ENCODE measurements around the gene SHISA7. TPM values are rescaled to one million over a fixed set of nuclear protein-coding genes. Genes with fewer than 3 reads are reported as not detected.
"Not testable (repeated sequence)": the region's sequence is repeated elsewhere in the genome, so short reads cannot be mapped to it uniquely, and the experiment has no call there.

Gene SHISA7
- total RNA-seq, 5 donors from 2014 or later (not counting 1 experiment from before 2014, with no cell fraction given) = not detected

- ATAC-seq (replicated peaks in 1 of 4) (no peak), DNase-seq (no peak)
- no peaks in the 10 kb centered on the region for H3K27me3 Mint-ChIP-seq
- H3K27ac ChIP-seq (ENCODE audit: low read length) = no peak overlapping the region
- H3K4me1 ChIP-seq (ENCODE audit: control insufficient read depth in 1 of 2, extremely low read depth in 1 of 2, insufficient read depth in 2 of 2, low read length in 2 of 2) = peaks cover 6 to 32% of the 10 kb centered on the region in 2 experiments
- H3K36me3 ChIP-seq (ENCODE audit: control insufficient read depth in 2 of 2, extremely low read depth in 1 of 2, insufficient read depth in 1 of 2, low read length in 1 of 2) = peaks cover 7% of the 10 kb centered on the region in 2 donors
- H3K27ac Mint-ChIP-seq = no peak overlapping the region
- peak overlapping the region in 2 of 3 donors; percentile 2 to 53 for H3K4me3 Mint-ChIP-seq
- H3K9me3 ChIP-seq = no peaks in the 10 kb centered on the region
- WGBS (ENCODE audit: insufficient coverage) = no CpG with 5 or more reads among the region's 2 CpGs
- ChIA-PET POLR2A (no interaction called here), CTCF (no interaction called here)
- peaks cover 14% of the 10 kb centered on the region for H3K36me3 Mint-ChIP-seq
- H3K4me3 ChIP-seq (ENCODE audit: control insufficient read depth in 1 of 2, extremely low read depth in 1 of 2, low read length in 1 of 2) = no peak overlapping the region
- peaks cover 24 to 27% (median 26%) of the 10 kb centered on the region in 3 donors for H3K4me1 Mint-ChIP-seq
- peaks cover 0 to 5% (median 3%) of the 10 kb centered on the region in 3 donors for H3K9me3 Mint-ChIP-seq
- no peaks in the 10 kb centered on the region for H3K27me3 ChIP-seq (replicated peaks in 1 of 2; ENCODE audit: control insufficient read depth in 2 of 2, extremely low read depth in 1 of 2, insufficient read depth in 2 of 2, low read length in 1 of 2)
These were observed 32.9 kb downstream of the SHISA7 start for GRCh38 chr19:55410168-55410567.

- not testable (repeated sequence) for H3K27me3 ChIP-seq (replicated peaks in 1 of 2; ENCODE audit: control insufficient read depth in 2 of 2, extremely low read depth in 1 of 2, insufficient read depth in 2 of 2, low read length in 1 of 2); ATAC-seq (replicated peaks in 1 of 4); H3K9me3 Mint-ChIP-seq; H3K9me3 ChIP-seq; H3K27ac ChIP-seq (ENCODE audit: low read length); DNase-seq; H3K4me3 ChIP-seq (ENCODE audit: control insufficient read depth in 1 of 2, extremely low read depth in 1 of 2, low read length in 1 of 2); H3K27me3 Mint-ChIP-seq
- ChIA-PET POLR2A (interaction anchor here (0.6 to 0.9 kb wide), 2 partner anchors 70 to 173 kb away, joined by 3 to 7 read pairs; partner anchors contain the start of gene KMT5C (in 1 of the 2)), CTCF (interaction anchor here in 1 of 2 donors (1.0 kb wide), 1 partner anchor 11 kb away, joined by 5 read pairs; no protein-coding TSS in a partner anchor)
- Histone ChIP-seq H3K36me3 (ENCODE audit: control insufficient read depth in 2 of 2, extremely low read depth in 1 of 2, insufficient read depth in 1 of 2, low read length in 1 of 2) (peaks cover 8 to 11% of the 10 kb centered on the region in 2 donors), H3K4me1 (ENCODE audit: control insufficient read depth in 1 of 2, extremely low read depth in 1 of 2, insufficient read depth in 2 of 2, low read length in 2 of 2) (peaks cover 6 to 32% of the 10 kb centered on the region in 2 experiments)
- H3K4me3 Mint-ChIP-seq = peak overlapping the region; percentile 87 to 93 (median 93)
- H3K27ac Mint-ChIP-seq = peak overlapping the region in 1 of 2 donors; percentile 98
- peaks cover 16% of the 10 kb centered on the region for H3K36me3 Mint-ChIP-seq
- 100% methylated on average over 5 of the region's 8 CpGs for WGBS (ENCODE audit: insufficient coverage)
- peaks cover 24 to 27% (median 26%) of the 10 kb centered on the region in 3 donors for H3K4me1 Mint-ChIP-seq
These were observed 33.9 kb downstream of the SHISA7 start for GRCh38 chr19:55409179-55409578.

- Mint-ChIP-seq H3K27ac (peak overlapping the region; percentile 96 to 98), H3K4me1 (peaks cover 24 to 32% (median 26%) of the 10 kb centered on the region in 3 donors), H3K9me3 (peaks cover 0 to 5% (median 3%) of the 10 kb centered on the region in 3 donors), H3K4me3 (peak overlapping the region; percentile 87 to 93 (median 93)), H3K27me3 (no peaks in the 10 kb centered on the region), H3K36me3 (peaks cover 20% of the 10 kb centered on the region)
- Histone ChIP-seq H3K9me3 (no peaks in the 10 kb centered on the region), H3K4me3 (ENCODE audit: control insufficient read depth in 1 of 2, extremely low read depth in 1 of 2, low read length in 1 of 2) (peak overlapping the region; percentile 7 to 54), H3K36me3 (ENCODE audit: control insufficient read depth in 2 of 2, extremely low read depth in 1 of 2, insufficient read depth in 1 of 2, low read length in 1 of 2) (peaks cover 13 to 16% of the 10 kb centered on the region in 2 donors), H3K27me3 (replicated peaks in 1 of 2; ENCODE audit: control insufficient read depth in 2 of 2, extremely low read depth in 1 of 2, insufficient read depth in 2 of 2, low read length in 1 of 2) (no peaks in the 10 kb centered on the region), H3K4me1 (ENCODE audit: control insufficient read depth in 1 of 2, extremely low read depth in 1 of 2, insufficient read depth in 2 of 2, low read length in 2 of 2) (peaks cover 6 to 32% of the 10 kb centered on the region in 2 experiments), H3K27ac (ENCODE audit: low read length) (peak overlapping the region; percentile 100)
- DNase-seq = no peak
- POLR2A ChIA-PET = interaction anchor here (0.6 to 0.9 kb wide), 2 partner anchors 69 to 173 kb away, joined by 3 to 7 read pairs; partner anchors contain the start of gene KMT5C (in 1 of the 2)
- CTCF ChIA-PET = interaction anchor here in 1 of 2 donors (1.0 kb wide), 1 partner anchor 12 kb away, joined by 5 read pairs; no protein-coding TSS in a partner anchor
- ATAC-seq (replicated peaks in 1 of 4) = no peak
- 70% methylated on average over 8 of the region's 9 CpGs for WGBS (ENCODE audit: insufficient coverage)
These were observed 34.6 kb downstream of the SHISA7 start for GRCh38 chr19:55408533-55408872.

GRCh38 chr19:55407800-55408532 is 35.1 kb downstream of the SHISA7 start:
- DNase-seq (peak; percentile 91 to 99 (median 97)), ATAC-seq (replicated peaks in 1 of 4) (peak; percentile 89 to 92 (median 90))
- Histone ChIP-seq H3K36me3 (ENCODE audit: control insufficient read depth in 2 of 2, extremely low read depth in 1 of 2, insufficient read depth in 1 of 2, low read length in 1 of 2) (peaks cover 18 to 21% of the 10 kb centered on the region in 2 donors), H3K4me1 (ENCODE audit: control insufficient read depth in 1 of 2, extremely low read depth in 1 of 2, insufficient read depth in 2 of 2, low read length in 2 of 2) (peaks cover 6 to 32% of the 10 kb centered on the region in 2 experiments), H3K4me3 (ENCODE audit: control insufficient read depth in 1 of 2, extremely low read depth in 1 of 2, low read length in 1 of 2) (peak overlapping the region; percentile 54 to 79), H3K27me3 (replicated peaks in 1 of 2; ENCODE audit: control insufficient read depth in 2 of 2, extremely low read depth in 1 of 2, insufficient read depth in 2 of 2, low read length in 1 of 2) (no peaks in the 10 kb centered on the region), H3K9me3 (no peaks in the 10 kb centered on the region), H3K27ac (ENCODE audit: low read length) (peak overlapping the region; percentile 100)
- H3K4me1 Mint-ChIP-seq = peaks cover 24 to 32% (median 29%) of the 10 kb centered on the region in 3 donors
- H3K4me3 Mint-ChIP-seq = peak overlapping the region; percentile 87 to 93 (median 93)
- peaks cover 0 to 5% (median 3%) of the 10 kb centered on the region in 3 donors for H3K9me3 Mint-ChIP-seq
- no peaks in the 10 kb centered on the region for H3K27me3 Mint-ChIP-seq
- H3K27ac Mint-ChIP-seq = peak overlapping the region; percentile 96 to 98
- POLR2A ChIA-PET = interaction anchor here (0.6 to 1.5 kb wide), 7 partner anchors 21 to 154 kb away, joined by 3 to 11 read pairs (median 4); partner anchors contain the start of gene KMT5C (in 1 of the 2)
- H3K36me3 Mint-ChIP-seq = peaks cover 25% of the 10 kb centered on the region
- CTCF ChIA-PET = no interaction called here
- WGBS (ENCODE audit: insufficient coverage) = under 1% methylated on average over 61 of the region's 72 CpGs

- peak within 1 kb of the TSS; percentile 87 to 93 (median 93) for H3K4me3 Mint-ChIP-seq
- H3K4me1 Mint-ChIP-seq = peaks cover 24 to 32% (median 29%) of the 10 kb centered on the region in 3 donors
- H3K27me3 Mint-ChIP-seq; H3K9me3 ChIP-seq; H3K27me3 ChIP-seq (replicated peaks in 1 of 2; ENCODE audit: control insufficient read depth in 2 of 2, extremely low read depth in 1 of 2, insufficient read depth in 2 of 2, low read length in 1 of 2); H3K9me3 Mint-ChIP-seq; CTCF ChIA-PET; DNase-seq: not testable (repeated sequence)
- H3K4me1 ChIP-seq (ENCODE audit: control insufficient read depth in 1 of 2, extremely low read depth in 1 of 2, insufficient read depth in 2 of 2, low read length in 2 of 2) = peaks cover 6 to 32% of the 10 kb centered on the region in 2 experiments
- H3K36me3 Mint-ChIP-seq = peaks cover 26% of the 10 kb centered on the region
- peaks cover 22 to 26% of the 10 kb centered on the region in 2 donors for H3K36me3 ChIP-seq (ENCODE audit: control insufficient read depth in 2 of 2, extremely low read depth in 1 of 2, insufficient read depth in 1 of 2, low read length in 1 of 2)
- peak within 1 kb of the TSS; percentile 100 for H3K27ac ChIP-seq (ENCODE audit: low read length)
- H3K4me3 ChIP-seq (ENCODE audit: control insufficient read depth in 1 of 2, extremely low read depth in 1 of 2, low read length in 1 of 2) = peak within 1 kb of the TSS; percentile 54 to 79
- under 1% methylated on average over 36 of the region's 36 CpGs for WGBS (ENCODE audit: insufficient coverage)
- peak within 1 kb of the TSS; percentile 96 to 98 for H3K27ac Mint-ChIP-seq
- peak in 2 of 4 experiments; percentile 2 to 10 for ATAC-seq (replicated peaks in 1 of 4)
- POLR2A ChIA-PET = interaction anchor here (0.6 to 1.5 kb wide), 6 partner anchors 20 to 153 kb away, joined by 3 to 11 read pairs (median 5); partner anchors contain the start of gene KMT5C (in 1 of the 2)
These were observed 35.6 kb downstream of the SHISA7 start, which contains the start of gene UBE2S for GRCh38 chr19:55407550-55407799. TSS of gene UBE2S (minus strand) at chr19:55407788. CDS start at chr19:55407589, 199 bp downstream.

- Mint-ChIP-seq H3K27ac (peak overlapping the region; percentile 25 to 70), H3K4me1 (peaks cover 24 to 32% (median 29%) of the 10 kb centered on the region in 3 donors), H3K27me3 (no peaks in the 10 kb centered on the region), H3K9me3 (peaks cover 0 to 5% (median 3%) of the 10 kb centered on the region in 3 donors), H3K36me3 (peaks cover 29% of the 10 kb centered on the region), H3K4me3 (peak overlapping the region; percentile 78 to 93 (median 93))
- peak overlapping the region; percentile 54 to 79 for H3K4me3 ChIP-seq (ENCODE audit: control insufficient read depth in 1 of 2, extremely low read depth in 1 of 2, low read length in 1 of 2)
- peaks cover 22 to 31% of the 10 kb centered on the region in 2 donors for H3K36me3 ChIP-seq (ENCODE audit: control insufficient read depth in 2 of 2, extremely low read depth in 1 of 2, insufficient read depth in 1 of 2, low read length in 1 of 2)
- ATAC-seq (replicated peaks in 1 of 4) = peak; percentile 0 to 4 (median 2)
- peaks cover 6 to 32% of the 10 kb centered on the region in 2 experiments for H3K4me1 ChIP-seq (ENCODE audit: control insufficient read depth in 1 of 2, extremely low read depth in 1 of 2, insufficient read depth in 2 of 2, low read length in 2 of 2)
- H3K27me3 ChIP-seq (replicated peaks in 1 of 2; ENCODE audit: control insufficient read depth in 2 of 2, extremely low read depth in 1 of 2, insufficient read depth in 2 of 2, low read length in 1 of 2) = no peaks in the 10 kb centered on the region
- 0% methylated on average over 21 of the region's 35 CpGs for WGBS (ENCODE audit: insufficient coverage)
- peak overlapping the region; percentile 55 for H3K27ac ChIP-seq (ENCODE audit: low read length)
- DNase-seq = peak in 11 of 35 experiments; percentile 16 to 49 (median 26)
- H3K9me3 ChIP-seq = no peaks in the 10 kb centered on the region
- ChIA-PET CTCF (interaction anchor here in 1 of 2 donors (0.7 kb wide), 1 partner anchor 34 kb away, joined by 3 read pairs; no protein-coding TSS in a partner anchor), POLR2A (interaction anchor here (0.5 to 1.5 kb wide), 7 partner anchors 14 to 153 kb away, joined by 3 to 11 read pairs (median 4); partner anchors contain the start of gene KMT5C (in 1 of the 2))
These were observed 36.1 kb downstream of the SHISA7 start for GRCh38 chr19:55406826-55407549.
